Esophagus squamous epithelium (tissue), 4 donors: ENCODE results near the gene KRT35.

Experiments
- POLR2A ChIP-seq, 4 donors: fragments of 450-650 bp; IDR thresholded peaks; one replicate each; pipeline ENCODE4 v1.6.1; 2017; ENCODE audit warnings: antibody characterized with exemption in 4 of 4, mild to moderate bottlenecking in 4 of 4, moderate library complexity in 3 of 4
- TF ChIP-seq, protein P1 (sequence below), 6 experiments: fragments of 450-650 bp in 4 of 6; fragments of 200-600 bp in 2 of 6; sonication (generic) in 2 of 6; IDR thresholded peaks; one replicate each; pipeline ENCODE4 v1.5.1; 2016 to 2019; ENCODE audit warnings: antibody characterized with exemption in 6 of 6, mild to moderate bottlenecking in 4 of 6, moderate library complexity in 4 of 6

DNA sequence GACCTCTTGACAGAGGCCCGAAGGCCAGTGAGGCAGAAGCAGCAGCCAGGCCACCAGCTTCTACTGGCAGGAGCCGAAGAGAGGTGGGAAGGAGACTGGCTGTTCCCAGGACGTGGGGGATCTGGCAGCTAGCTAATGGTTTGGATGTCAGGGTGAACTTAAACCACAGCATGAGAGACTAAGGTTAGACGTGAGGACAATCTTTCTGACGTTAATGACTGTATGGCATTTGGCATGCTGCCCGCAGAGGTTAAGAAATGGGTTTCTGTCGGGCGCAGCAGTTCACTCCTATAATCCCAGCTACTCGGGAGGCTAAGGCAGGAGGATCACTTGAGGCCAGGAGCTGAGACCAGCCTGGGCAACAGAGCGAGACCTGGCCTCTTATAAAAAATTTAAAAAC, 30.8 kb upstream of the KRT35 start:
- TF ChIP-seq, protein P1, sequence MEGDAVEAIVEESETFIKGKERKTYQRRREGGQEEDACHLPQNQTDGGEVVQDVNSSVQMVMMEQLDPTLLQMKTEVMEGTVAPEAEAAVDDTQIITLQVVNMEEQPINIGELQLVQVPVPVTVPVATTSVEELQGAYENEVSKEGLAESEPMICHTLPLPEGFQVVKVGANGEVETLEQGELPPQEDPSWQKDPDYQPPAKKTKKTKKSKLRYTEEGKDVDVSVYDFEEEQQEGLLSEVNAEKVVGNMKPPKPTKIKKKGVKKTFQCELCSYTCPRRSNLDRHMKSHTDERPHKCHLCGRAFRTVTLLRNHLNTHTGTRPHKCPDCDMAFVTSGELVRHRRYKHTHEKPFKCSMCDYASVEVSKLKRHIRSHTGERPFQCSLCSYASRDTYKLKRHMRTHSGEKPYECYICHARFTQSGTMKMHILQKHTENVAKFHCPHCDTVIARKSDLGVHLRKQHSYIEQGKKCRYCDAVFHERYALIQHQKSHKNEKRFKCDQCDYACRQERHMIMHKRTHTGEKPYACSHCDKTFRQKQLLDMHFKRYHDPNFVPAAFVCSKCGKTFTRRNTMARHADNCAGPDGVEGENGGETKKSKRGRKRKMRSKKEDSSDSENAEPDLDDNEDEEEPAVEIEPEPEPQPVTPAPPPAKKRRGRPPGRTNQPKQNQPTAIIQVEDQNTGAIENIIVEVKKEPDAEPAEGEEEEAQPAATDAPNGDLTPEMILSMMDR (IDR thresholded peaks at IDR 0.05): no peak
- TF ChIP-seq POLR2A (IDR thresholded peaks at IDR 0.05): no peak
